Left kidney (tissue), 2 donors: ENCODE data around the gene TASP1. TPM values are rescaled to one million over a fixed set of nuclear protein-coding genes. Genes with fewer than 3 reads are reported as not detected.
"Not testable (repeated sequence)": the region's sequence is repeated elsewhere in the genome, so short reads cannot be mapped to it uniquely, and the experiment has no call there.

Experiments used
- DNase-seq: peaks from one replicate; pipeline ENCODE4 v3.0.0-alpha.2; 2013
- polyA plus RNA-seq: library from polyadenylated mRNA; unstranded; fragments of 120-200 nt; gene quantifications from one replicate; pipeline ENCODE4 v1.2.1, GENCODE V29; 2013; ENCODE audit not compliant: insufficient read length

Gene TASP1
- polyA plus RNA-seq, 1 donor = 13.9 TPM

- DNase-seq = peak; percentile 19
These were observed 146.7 kb downstream of the TASP1 start for GRCh38 chr20:13492001-13492481.

- no peak for DNase-seq
These were observed 151.5 kb downstream of the TASP1 start for GRCh38 chr20:13487202-13487601.

GRCh38 chr20:13486694-13487093, 152.0 kb downstream of the TASP1 start:
- no peak for DNase-seq

GRCh38 chr20:13485576-13485975, 153.2 kb downstream of the TASP1 start:
- no peak for DNase-seq

GRCh38 chr20:13485019-13485418, 153.7 kb downstream of the TASP1 start:
- DNase-seq = not testable (repeated sequence)

- DNase-seq = not testable (repeated sequence)
These were observed 155.3 kb downstream of the TASP1 start for GRCh38 chr20:13483472-13483871.

- DNase-seq = no peak
These were observed 160.4 kb downstream of the TASP1 start for GRCh38 chr20:13478366-13478765.

- DNase-seq = no peak
These were observed 164.3 kb downstream of the TASP1 start for GRCh38 chr20:13474467-13474866.

- no peak for DNase-seq
These were observed 169.5 kb downstream of the TASP1 start for GRCh38 chr20:13469262-13469661.

GRCh38 chr20:13468166-13468565, 170.6 kb downstream of the TASP1 start:
- DNase-seq = no peak

GRCh38 chr20:13464702-13465101, 174.0 kb downstream of the TASP1 start:
- DNase-seq = no peak

- DNase-seq = no peak
These were observed 176.8 kb downstream of the TASP1 start for GRCh38 chr20:13461849-13462458.

GRCh38 chr20:13458860-13459451, 179.8 kb downstream of the TASP1 start:
- DNase-seq = no peak

GRCh38 chr20:13457487-13457886, 181.2 kb downstream of the TASP1 start:
- no peak for DNase-seq

- no peak for DNase-seq
These were observed 183.0 kb downstream of the TASP1 start for GRCh38 chr20:13455713-13456112.

- DNase-seq = no peak
These were observed 185.4 kb downstream of the TASP1 start for GRCh38 chr20:13453367-13453766.

GRCh38 chr20:13452470-13453124, 186.1 kb downstream of the TASP1 start:
- DNase-seq = no peak

- no peak for DNase-seq
These were observed 188.8 kb downstream of the TASP1 start for GRCh38 chr20:13449868-13450434.

GRCh38 chr20:13447385-13448180, 191.1 kb downstream of the TASP1 start:
- DNase-seq = no peak

GRCh38 chr20:13443690-13444089, 195.0 kb downstream of the TASP1 start:
- no peak for DNase-seq

- no peak for DNase-seq
These were observed 195.7 kb downstream of the TASP1 start for GRCh38 chr20:13442986-13443385.

- no peak for DNase-seq
These were observed 197.3 kb downstream of the TASP1 start for GRCh38 chr20:13441388-13441787.
